ENCODE data around the gene MRPL53. TPM values are rescaled to one million over a fixed set of nuclear protein-coding genes. Genes with fewer than 3 reads are reported as not detected.

Gene MRPL53
- total and polyA plus RNA-seq, 2 of the 8 experiments (the other 6 are each of a cell fraction or from before 2014, with no cell fraction given), result 36.6 to 46.3 TPM

- TF ChIP-seq, protein P1, sequence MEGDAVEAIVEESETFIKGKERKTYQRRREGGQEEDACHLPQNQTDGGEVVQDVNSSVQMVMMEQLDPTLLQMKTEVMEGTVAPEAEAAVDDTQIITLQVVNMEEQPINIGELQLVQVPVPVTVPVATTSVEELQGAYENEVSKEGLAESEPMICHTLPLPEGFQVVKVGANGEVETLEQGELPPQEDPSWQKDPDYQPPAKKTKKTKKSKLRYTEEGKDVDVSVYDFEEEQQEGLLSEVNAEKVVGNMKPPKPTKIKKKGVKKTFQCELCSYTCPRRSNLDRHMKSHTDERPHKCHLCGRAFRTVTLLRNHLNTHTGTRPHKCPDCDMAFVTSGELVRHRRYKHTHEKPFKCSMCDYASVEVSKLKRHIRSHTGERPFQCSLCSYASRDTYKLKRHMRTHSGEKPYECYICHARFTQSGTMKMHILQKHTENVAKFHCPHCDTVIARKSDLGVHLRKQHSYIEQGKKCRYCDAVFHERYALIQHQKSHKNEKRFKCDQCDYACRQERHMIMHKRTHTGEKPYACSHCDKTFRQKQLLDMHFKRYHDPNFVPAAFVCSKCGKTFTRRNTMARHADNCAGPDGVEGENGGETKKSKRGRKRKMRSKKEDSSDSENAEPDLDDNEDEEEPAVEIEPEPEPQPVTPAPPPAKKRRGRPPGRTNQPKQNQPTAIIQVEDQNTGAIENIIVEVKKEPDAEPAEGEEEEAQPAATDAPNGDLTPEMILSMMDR (IDR thresholded peaks at IDR 0.05; ENCODE audit: control extremely low read depth in 1 of 3, insufficient read depth in 1 of 3, low read depth in 1 of 3, low read length in 3 of 3), result peak in 2 of 3 experiments; percentile 12 to 18; a peak in 2 of 4 replicates
- TF ChIP-seq, protein P2, sequence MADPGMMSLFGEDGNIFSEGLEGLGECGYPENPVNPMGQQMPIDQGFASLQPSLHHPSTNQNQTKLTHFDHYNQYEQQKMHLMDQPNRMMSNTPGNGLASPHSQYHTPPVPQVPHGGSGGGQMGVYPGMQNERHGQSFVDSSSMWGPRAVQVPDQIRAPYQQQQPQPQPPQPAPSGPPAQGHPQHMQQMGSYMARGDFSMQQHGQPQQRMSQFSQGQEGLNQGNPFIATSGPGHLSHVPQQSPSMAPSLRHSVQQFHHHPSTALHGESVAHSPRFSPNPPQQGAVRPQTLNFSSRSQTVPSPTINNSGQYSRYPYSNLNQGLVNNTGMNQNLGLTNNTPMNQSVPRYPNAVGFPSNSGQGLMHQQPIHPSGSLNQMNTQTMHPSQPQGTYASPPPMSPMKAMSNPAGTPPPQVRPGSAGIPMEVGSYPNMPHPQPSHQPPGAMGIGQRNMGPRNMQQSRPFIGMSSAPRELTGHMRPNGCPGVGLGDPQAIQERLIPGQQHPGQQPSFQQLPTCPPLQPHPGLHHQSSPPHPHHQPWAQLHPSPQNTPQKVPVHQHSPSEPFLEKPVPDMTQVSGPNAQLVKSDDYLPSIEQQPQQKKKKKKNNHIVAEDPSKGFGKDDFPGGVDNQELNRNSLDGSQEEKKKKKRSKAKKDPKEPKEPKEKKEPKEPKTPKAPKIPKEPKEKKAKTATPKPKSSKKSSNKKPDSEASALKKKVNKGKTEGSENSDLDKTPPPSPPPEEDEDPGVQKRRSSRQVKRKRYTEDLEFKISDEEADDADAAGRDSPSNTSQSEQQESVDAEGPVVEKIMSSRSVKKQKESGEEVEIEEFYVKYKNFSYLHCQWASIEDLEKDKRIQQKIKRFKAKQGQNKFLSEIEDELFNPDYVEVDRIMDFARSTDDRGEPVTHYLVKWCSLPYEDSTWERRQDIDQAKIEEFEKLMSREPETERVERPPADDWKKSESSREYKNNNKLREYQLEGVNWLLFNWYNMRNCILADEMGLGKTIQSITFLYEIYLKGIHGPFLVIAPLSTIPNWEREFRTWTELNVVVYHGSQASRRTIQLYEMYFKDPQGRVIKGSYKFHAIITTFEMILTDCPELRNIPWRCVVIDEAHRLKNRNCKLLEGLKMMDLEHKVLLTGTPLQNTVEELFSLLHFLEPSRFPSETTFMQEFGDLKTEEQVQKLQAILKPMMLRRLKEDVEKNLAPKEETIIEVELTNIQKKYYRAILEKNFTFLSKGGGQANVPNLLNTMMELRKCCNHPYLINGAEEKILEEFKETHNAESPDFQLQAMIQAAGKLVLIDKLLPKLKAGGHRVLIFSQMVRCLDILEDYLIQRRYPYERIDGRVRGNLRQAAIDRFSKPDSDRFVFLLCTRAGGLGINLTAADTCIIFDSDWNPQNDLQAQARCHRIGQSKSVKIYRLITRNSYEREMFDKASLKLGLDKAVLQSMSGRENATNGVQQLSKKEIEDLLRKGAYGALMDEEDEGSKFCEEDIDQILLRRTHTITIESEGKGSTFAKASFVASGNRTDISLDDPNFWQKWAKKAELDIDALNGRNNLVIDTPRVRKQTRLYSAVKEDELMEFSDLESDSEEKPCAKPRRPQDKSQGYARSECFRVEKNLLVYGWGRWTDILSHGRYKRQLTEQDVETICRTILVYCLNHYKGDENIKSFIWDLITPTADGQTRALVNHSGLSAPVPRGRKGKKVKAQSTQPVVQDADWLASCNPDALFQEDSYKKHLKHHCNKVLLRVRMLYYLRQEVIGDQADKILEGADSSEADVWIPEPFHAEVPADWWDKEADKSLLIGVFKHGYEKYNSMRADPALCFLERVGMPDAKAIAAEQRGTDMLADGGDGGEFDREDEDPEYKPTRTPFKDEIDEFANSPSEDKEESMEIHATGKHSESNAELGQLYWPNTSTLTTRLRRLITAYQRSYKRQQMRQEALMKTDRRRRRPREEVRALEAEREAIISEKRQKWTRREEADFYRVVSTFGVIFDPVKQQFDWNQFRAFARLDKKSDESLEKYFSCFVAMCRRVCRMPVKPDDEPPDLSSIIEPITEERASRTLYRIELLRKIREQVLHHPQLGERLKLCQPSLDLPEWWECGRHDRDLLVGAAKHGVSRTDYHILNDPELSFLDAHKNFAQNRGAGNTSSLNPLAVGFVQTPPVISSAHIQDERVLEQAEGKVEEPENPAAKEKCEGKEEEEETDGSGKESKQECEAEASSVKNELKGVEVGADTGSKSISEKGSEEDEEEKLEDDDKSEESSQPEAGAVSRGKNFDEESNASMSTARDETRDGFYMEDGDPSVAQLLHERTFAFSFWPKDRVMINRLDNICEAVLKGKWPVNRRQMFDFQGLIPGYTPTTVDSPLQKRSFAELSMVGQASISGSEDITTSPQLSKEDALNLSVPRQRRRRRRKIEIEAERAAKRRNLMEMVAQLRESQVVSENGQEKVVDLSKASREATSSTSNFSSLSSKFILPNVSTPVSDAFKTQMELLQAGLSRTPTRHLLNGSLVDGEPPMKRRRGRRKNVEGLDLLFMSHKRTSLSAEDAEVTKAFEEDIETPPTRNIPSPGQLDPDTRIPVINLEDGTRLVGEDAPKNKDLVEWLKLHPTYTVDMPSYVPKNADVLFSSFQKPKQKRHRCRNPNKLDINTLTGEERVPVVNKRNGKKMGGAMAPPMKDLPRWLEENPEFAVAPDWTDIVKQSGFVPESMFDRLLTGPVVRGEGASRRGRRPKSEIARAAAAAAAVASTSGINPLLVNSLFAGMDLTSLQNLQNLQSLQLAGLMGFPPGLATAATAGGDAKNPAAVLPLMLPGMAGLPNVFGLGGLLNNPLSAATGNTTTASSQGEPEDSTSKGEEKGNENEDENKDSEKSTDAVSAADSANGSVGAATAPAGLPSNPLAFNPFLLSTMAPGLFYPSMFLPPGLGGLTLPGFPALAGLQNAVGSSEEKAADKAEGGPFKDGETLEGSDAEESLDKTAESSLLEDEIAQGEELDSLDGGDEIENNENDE (IDR thresholded peaks at IDR 0.05; ENCODE audit: insufficient replicate concordance, low read length), result no peak
- TF ChIP-seq MAFK (IDR thresholded peaks at IDR 0.05; ENCODE audit: low read depth, low read length) (no peak), TCF12 (IDR thresholded peaks at IDR 0.05; ENCODE audit: low read depth, low read length) (0 out of 2 replicates have a peak, but pooled peaks have one; percentile 13), RXRA (IDR thresholded peaks at IDR 0.05; ENCODE audit: insufficient read depth, low read depth, low read length) (no peak), EZH2 (IDR thresholded peaks at IDR 0.05; ENCODE audit: low read depth, low read length, severe bottlenecking) (no peak)
These were observed 31.9 kb downstream of the MRPL53 start (continued) for GRCh38 chr2:74440378-74441169.
